A549 (cell line): Measurements from ENCODE around the gene FMNL3. TPM values are rescaled to one million over a fixed set of nuclear protein-coding genes. Genes with fewer than 3 reads are reported as not detected.

Experiments used
- ATAC-seq, 2 experiments: fragments of 200-7000 bp in 1 of 2; fragments of >200 bp in 1 of 2; cut with Nextera tagmentation in 1 of 2; cut with Tn5 transposase in 1 of 2; 3 replicates each; pipeline versions ENCODE4 v1.8.0 to v1.9.1; 2018 to 2020; ENCODE audit warnings: mild to moderate bottlenecking in 1 of 2, moderate library complexity in 1 of 2
- CTCF ChIA-PET: fragments of 300-600 bp; sonication (Branson Sonifier 250); formaldehyde crosslinking; extraction: SDS; loops from one replicate; lab custom pipeline; 2021; ENCODE audit warnings: antibody characterized with exemption, inconsistent platforms; lab: Yijun Ruan, JAX
- POLR2A ChIA-PET: fragments of 350-600 bp; formaldehyde crosslinking; extraction: SDS; loops from one replicate; lab custom pipeline; 2021; ENCODE audit warnings: antibody characterized with exemption, inconsistent platforms; lab: Yijun Ruan, JAX
- DNase-seq, 2 experiments: peaks; one replicate each; pipeline versions ENCODE4 v3.0.0 to v3.0.0-alpha.2; 2011 to 2016; ENCODE audit warnings: low read depth in 1 of 2, low spot score in 1 of 2
- FAIRE-seq: peaks from 2 replicates; lab custom pipeline; 2011; peaks lifted over from hg19 to GRCh38; lab: Jason Lieb, UNC
- H3K27ac ChIP-seq, 2 experiments: fragments of >200 bp; sonication (Bioruptor Twin); formaldehyde crosslinking; 3 replicates each; pipeline ENCODE4 v1.5.1; 2016 to 2017
- H3K4me1 ChIP-seq: fragments of >200 bp; sonication (Bioruptor Twin); formaldehyde crosslinking; 3 replicates; pipeline ENCODE4 v1.6.1; 2016
- H3K4me2 ChIP-seq: fragments of >200 bp; sonication (Bioruptor Twin); formaldehyde crosslinking; 3 replicates; pipeline ENCODE4 v1.6.1; 2016
- H3K4me3 ChIP-seq: fragments of >200 bp; sonication (Bioruptor Twin); formaldehyde crosslinking; 3 replicates; pipeline ENCODE4 v1.5.1; 2016
- H3K9me3 ChIP-seq: fragments of >200 bp; sonication (Bioruptor Twin); formaldehyde crosslinking; 3 replicates; pipeline ENCODE4 v1.6.1; 2016
- BHLHE40 ChIP-seq: IDR thresholded peaks from 2 replicates; pipeline ENCODE4 v1.6.1; 2012; ENCODE audit warnings: low read depth, low read length, inconsistent platforms
- CBX2 ChIP-seq: fragments of 200-600 bp; sonication (generic); IDR thresholded peaks from 2 replicates; pipeline ENCODE4 v1.6.1; 2016; ENCODE audit warnings: low read depth, mild to moderate bottlenecking, borderline replicate concordance
- CEBPB ChIP-seq, 2 experiments: fragments of >200 bp in 1 of 2; sonication (Bioruptor Twin) in 1 of 2; formaldehyde crosslinking in 1 of 2; IDR thresholded peaks; 2 replicates each; pipeline ENCODE4 v1.6.1; 2012 to 2016
- CHD2 ChIP-seq: fragments of 150-350 bp; IDR thresholded peaks from 2 replicates; pipeline ENCODE4 v1.6.1; 2014; ENCODE audit warnings: low read length; ENCODE audit not compliant: partially characterized antibody
- EP300 ChIP-seq, 2 experiments: fragments of >200 bp; sonication (Bioruptor Twin); formaldehyde crosslinking; IDR thresholded peaks; 2 replicates in 1 of 2; 3 replicates in 1 of 2; pipeline ENCODE4 v1.6.1; 2016 to 2017
- FOSL2 ChIP-seq, 2 experiments: fragments of 450-650 bp in 1 of 2; fragments of >200 bp in 1 of 2; sonication (Bioruptor Twin) in 1 of 2; formaldehyde crosslinking; IDR thresholded peaks; 2 replicates each; pipeline versions ENCODE4 v1.5.0 to v1.6.1; 2016 to 2020; ENCODE audit warnings: mild to moderate bottlenecking in 1 of 2, moderate library complexity in 1 of 2
- GATA3 ChIP-seq: IDR thresholded peaks from 2 replicates; pipeline ENCODE4 v1.6.1; 2012; ENCODE audit warnings: borderline replicate concordance
- HDAC2 ChIP-seq: fragments of 200-600 bp; sonication (generic); IDR thresholded peaks from 2 replicates; pipeline ENCODE4 v1.6.1; 2016
- HOXB13 ChIP-seq: fragments of 250-450 bp; sonication (Bioruptor Pico); IDR thresholded peaks from 2 replicates; pipeline ENCODE4 v1.5.0; 2020; ENCODE audit warnings: low read depth, mild to moderate bottlenecking, moderate library complexity
- HOXB5 ChIP-seq: fragments of 250-450 bp; sonication (Bioruptor Pico); IDR thresholded peaks from 2 replicates; pipeline ENCODE4 v1.5.0; 2020; ENCODE audit warnings: mild to moderate bottlenecking, moderate library complexity
- JUN ChIP-seq, 2 experiments: fragments of >200 bp; sonication (Bioruptor Twin); formaldehyde crosslinking; IDR thresholded peaks; 2 replicates in 1 of 2; 3 replicates in 1 of 2; pipeline ENCODE4 v1.6.1; 2016 to 2017
- KDM1A ChIP-seq: fragments of 200-600 bp; sonication (generic); IDR thresholded peaks from 2 replicates; pipeline ENCODE4 v1.6.1; 2016; ENCODE audit warnings: low read depth, mild to moderate bottlenecking
- MAFK ChIP-seq: fragments of 450-650 bp; IDR thresholded peaks from 2 replicates; pipeline ENCODE4 v1.6.1; 2014; ENCODE audit not compliant: partially characterized antibody
- MAZ ChIP-seq: fragments of 150-350 bp; IDR thresholded peaks from 2 replicates; pipeline ENCODE4 v1.6.1; 2014; ENCODE audit warnings: antibody characterized with exemption, low read depth, low read length, borderline replicate concordance
- NFE2L2 ChIP-seq: fragments of 150-350 bp; conservative IDR thresholded peaks from 2 replicates; pipeline ENCODE4 v1.6.1; 2014; ENCODE audit warnings: low read length
- NR3C1 ChIP-seq: fragments of >200 bp; sonication (Bioruptor Twin); formaldehyde crosslinking; IDR thresholded peaks from 3 replicates; pipeline ENCODE4 v1.6.1; 2017
- RAD21 ChIP-seq, 2 experiments: fragments of >200 bp in 1 of 2; sonication (Bioruptor Twin) in 1 of 2; formaldehyde crosslinking in 1 of 2; IDR thresholded peaks in 1 of 2; conservative IDR thresholded peaks in 1 of 2; 2 replicates in 1 of 2; 3 replicates in 1 of 2; pipeline ENCODE4 v1.6.1; 2012 to 2018; ENCODE audit warnings: inconsistent platforms in 1 of 2
- RCOR1 ChIP-seq: fragments of 150-350 bp; IDR thresholded peaks from 2 replicates; pipeline ENCODE4 v1.6.1; 2014; ENCODE audit warnings: antibody characterized with exemption, low read length, low read depth
- SMC3 ChIP-seq: fragments of >200 bp; sonication (Bioruptor Twin); formaldehyde crosslinking; IDR thresholded peaks from 3 replicates; pipeline ENCODE4 v1.6.1; 2018; ENCODE audit warnings: inconsistent platforms
- TFCP2L1 ChIP-seq: fragments of 250-450 bp; sonication (Bioruptor Pico); IDR thresholded peaks from 2 replicates; pipeline ENCODE4 v1.5.0; 2021; ENCODE audit warnings: mild to moderate bottlenecking
- ZC3H11A ChIP-seq: fragments of 450-650 bp; IDR thresholded peaks from 2 replicates; pipeline ENCODE4 v1.6.1; 2014; ENCODE audit warnings: antibody characterized with exemption, mild to moderate bottlenecking
- ZNF302 ChIP-seq: fragments of 250-450 bp; sonication (Bioruptor Pico); IDR thresholded peaks from 2 replicates; pipeline ENCODE4 v1.9.0; 2021; ENCODE audit warnings: inconsistent platforms, mild to moderate bottlenecking, moderate library complexity
- WGBS: methylation state at CpG from one replicate; pipeline ENCODE4 v1.1.6; 2017; ENCODE audit errors: missing lambda C conversion rate; 5-methylcytosine and 5-hydroxymethylcytosine counted together
- polyA plus RNA-seq, 4 experiments: library from polyadenylated mRNA; depleted of rRNA in 3 of 4; stranded (reverse); fragments of >200 nt; fragmentation: RNase III in 1 of 4; extraction: RNeasy Plus Mini Kit Qiagen cat#74134 plus additional on column Dnase treatment in 1 of 4; gene quantifications; 2 replicates in 3 of 4; 3 replicates in 1 of 4; pipeline ENCODE4 v1.2.3, GENCODE V29; 2011 to 2017
- TF ChIP-seq, protein P1 (sequence below): fragments of 250-450 bp; sonication (Bioruptor Pico); IDR thresholded peaks from 2 replicates; pipeline ENCODE4 v1.5.0; 2020; ENCODE audit warnings: low read depth, mild to moderate bottlenecking, moderate library complexity
- TF ChIP-seq, protein P2 (sequence below): fragments of >200 bp; sonication (Bioruptor Twin); formaldehyde crosslinking; IDR thresholded peaks from 2 replicates; pipeline ENCODE4 v1.6.1; 2016
- TF ChIP-seq, protein P3 (sequence below): fragments of >200 bp; sonication (Bioruptor Twin); formaldehyde crosslinking; IDR thresholded peaks from 3 replicates; pipeline ENCODE4 v1.5.1; 2016
- TF ChIP-seq, protein P4 (sequence below): IDR thresholded peaks from 2 replicates; pipeline ENCODE4 v1.6.1; 2012; ENCODE audit warnings: low read depth, borderline replicate concordance
- TF ChIP-seq, protein P5 (sequence below): fragments of 200-600 bp; sonication (generic); IDR thresholded peaks from 2 replicates; pipeline ENCODE4 v1.6.1; 2016; ENCODE audit warnings: antibody characterized with exemption, mild to moderate bottlenecking, moderate library complexity
- TF ChIP-seq, protein P6 (sequence below): fragments of 450-650 bp; IDR thresholded peaks from 2 replicates; pipeline ENCODE4 v1.6.1; 2014; ENCODE audit warnings: antibody characterized with exemption
- TF ChIP-seq, protein P7 (sequence below): fragments of 250-450 bp; sonication (Bioruptor Pico); IDR thresholded peaks from 2 replicates; pipeline ENCODE4 v1.5.0; 2021; ENCODE audit warnings: mild to moderate bottlenecking, moderate library complexity, borderline replicate concordance
- TF ChIP-seq, protein P8 (sequence below): IDR thresholded peaks from 2 replicates; pipeline ENCODE4 v1.6.1; 2012

Gene FMNL3
- polyA plus RNA-seq, 2 of the 4 experiments (the other 2 are of a cell fraction), result 1.7 TPM

DNA sequence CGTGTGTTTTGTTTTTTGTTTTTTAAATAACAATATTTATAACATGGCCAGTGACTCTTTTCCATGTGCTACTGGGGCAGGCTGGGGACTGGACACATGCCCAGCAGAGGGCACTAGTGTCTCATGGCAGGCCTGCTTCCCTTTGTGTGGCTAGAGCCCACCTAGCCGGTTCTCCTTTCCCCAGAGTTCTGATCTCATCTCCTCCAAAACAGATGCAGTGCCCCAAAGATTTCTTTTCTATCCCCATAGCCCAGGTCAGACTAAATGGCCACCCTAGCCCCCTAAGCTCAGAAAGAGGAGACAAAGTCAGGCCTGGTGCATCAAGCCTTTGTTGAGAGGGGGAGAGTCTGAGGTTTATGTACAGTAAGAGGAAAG, 62.6 kb downstream of the FMNL3 start:
- no peaks in the 10 kb centered on the region for H3K9me3 ChIP-seq
- no peak overlapping the region for H3K4me3 ChIP-seq
- ATAC-seq, result peak; percentile 68 to 92; a peak in 5 of 6 replicates
- FAIRE-seq, result peak; percentile 79
- DNase-seq, result peak; percentile 68 to 86
- H3K4me2 ChIP-seq, result no peak overlapping the region
- no peak overlapping the region for H3K27ac ChIP-seq
- CTCF ChIA-PET, result interaction anchor here (0.7 to 14.8 kb wide), 29 partner anchors 8 to 461 kb away, joined by 3 to 260 read pairs (median 5); partner anchors contain the start of genes FMNL3 and PRPF40B
- TF ChIP-seq ZC3H11A (no peak), RAD21 (conservative IDR thresholded peaks at IDR 0.05 in 1 of 2, IDR thresholded peaks at IDR 0.05 in 1 of 2) (peak; percentile 87 to 96), NFE2L2 (no peak), MAFK (no peak), CBX2 (no peak), GATA3 (no peak), ZNF302 (CRISPR knock-in tag) (no peak), TFCP2L1 (no peak), NR3C1 (no peak), HOXB5 (CRISPR knock-in tag) (no peak), EP300 (IDR thresholded peaks at IDR 0.05) (no peak), BHLHE40 (no peak), HOXB13 (CRISPR knock-in tag) (no peak), JUN (IDR thresholded peaks at IDR 0.05) (no peak), RCOR1 (no peak), CHD2 (no peak), FOSL2 (IDR thresholded peaks at IDR 0.05) (no peak), FOSL2 (CRISPR knock-in tag; IDR thresholded peaks at IDR 0.05) (no peak), HDAC2 (no peak), MAZ (no peak), CEBPB (IDR thresholded peaks at IDR 0.05) (no peak), KDM1A (no peak), SMC3 (peak; percentile 85)
- TF ChIP-seq, protein P1, sequence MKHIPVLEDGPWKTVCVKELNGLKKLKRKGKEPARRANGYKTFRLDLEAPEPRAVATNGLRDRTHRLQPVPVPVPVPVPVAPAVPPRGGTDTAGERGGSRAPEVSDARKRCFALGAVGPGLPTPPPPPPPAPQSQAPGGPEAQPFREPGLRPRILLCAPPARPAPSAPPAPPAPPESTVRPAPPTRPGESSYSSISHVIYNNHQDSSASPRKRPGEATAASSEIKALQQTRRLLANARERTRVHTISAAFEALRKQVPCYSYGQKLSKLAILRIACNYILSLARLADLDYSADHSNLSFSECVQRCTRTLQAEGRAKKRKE, result no peak
- TF ChIP-seq, protein P2, sequence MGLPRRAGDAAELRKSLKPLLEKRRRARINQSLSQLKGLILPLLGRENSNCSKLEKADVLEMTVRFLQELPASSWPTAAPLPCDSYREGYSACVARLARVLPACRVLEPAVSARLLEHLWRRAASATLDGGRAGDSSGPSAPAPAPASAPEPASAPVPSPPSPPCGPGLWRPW, result no peak
- TF ChIP-seq, protein P3, sequence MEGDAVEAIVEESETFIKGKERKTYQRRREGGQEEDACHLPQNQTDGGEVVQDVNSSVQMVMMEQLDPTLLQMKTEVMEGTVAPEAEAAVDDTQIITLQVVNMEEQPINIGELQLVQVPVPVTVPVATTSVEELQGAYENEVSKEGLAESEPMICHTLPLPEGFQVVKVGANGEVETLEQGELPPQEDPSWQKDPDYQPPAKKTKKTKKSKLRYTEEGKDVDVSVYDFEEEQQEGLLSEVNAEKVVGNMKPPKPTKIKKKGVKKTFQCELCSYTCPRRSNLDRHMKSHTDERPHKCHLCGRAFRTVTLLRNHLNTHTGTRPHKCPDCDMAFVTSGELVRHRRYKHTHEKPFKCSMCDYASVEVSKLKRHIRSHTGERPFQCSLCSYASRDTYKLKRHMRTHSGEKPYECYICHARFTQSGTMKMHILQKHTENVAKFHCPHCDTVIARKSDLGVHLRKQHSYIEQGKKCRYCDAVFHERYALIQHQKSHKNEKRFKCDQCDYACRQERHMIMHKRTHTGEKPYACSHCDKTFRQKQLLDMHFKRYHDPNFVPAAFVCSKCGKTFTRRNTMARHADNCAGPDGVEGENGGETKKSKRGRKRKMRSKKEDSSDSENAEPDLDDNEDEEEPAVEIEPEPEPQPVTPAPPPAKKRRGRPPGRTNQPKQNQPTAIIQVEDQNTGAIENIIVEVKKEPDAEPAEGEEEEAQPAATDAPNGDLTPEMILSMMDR, result peak; percentile 90
- TF ChIP-seq, protein P4, sequence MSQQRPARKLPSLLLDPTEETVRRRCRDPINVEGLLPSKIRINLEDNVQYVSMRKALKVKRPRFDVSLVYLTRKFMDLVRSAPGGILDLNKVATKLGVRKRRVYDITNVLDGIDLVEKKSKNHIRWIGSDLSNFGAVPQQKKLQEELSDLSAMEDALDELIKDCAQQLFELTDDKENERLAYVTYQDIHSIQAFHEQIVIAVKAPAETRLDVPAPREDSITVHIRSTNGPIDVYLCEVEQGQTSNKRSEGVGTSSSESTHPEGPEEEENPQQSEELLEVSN, result no peak
- TF ChIP-seq, protein P5, sequence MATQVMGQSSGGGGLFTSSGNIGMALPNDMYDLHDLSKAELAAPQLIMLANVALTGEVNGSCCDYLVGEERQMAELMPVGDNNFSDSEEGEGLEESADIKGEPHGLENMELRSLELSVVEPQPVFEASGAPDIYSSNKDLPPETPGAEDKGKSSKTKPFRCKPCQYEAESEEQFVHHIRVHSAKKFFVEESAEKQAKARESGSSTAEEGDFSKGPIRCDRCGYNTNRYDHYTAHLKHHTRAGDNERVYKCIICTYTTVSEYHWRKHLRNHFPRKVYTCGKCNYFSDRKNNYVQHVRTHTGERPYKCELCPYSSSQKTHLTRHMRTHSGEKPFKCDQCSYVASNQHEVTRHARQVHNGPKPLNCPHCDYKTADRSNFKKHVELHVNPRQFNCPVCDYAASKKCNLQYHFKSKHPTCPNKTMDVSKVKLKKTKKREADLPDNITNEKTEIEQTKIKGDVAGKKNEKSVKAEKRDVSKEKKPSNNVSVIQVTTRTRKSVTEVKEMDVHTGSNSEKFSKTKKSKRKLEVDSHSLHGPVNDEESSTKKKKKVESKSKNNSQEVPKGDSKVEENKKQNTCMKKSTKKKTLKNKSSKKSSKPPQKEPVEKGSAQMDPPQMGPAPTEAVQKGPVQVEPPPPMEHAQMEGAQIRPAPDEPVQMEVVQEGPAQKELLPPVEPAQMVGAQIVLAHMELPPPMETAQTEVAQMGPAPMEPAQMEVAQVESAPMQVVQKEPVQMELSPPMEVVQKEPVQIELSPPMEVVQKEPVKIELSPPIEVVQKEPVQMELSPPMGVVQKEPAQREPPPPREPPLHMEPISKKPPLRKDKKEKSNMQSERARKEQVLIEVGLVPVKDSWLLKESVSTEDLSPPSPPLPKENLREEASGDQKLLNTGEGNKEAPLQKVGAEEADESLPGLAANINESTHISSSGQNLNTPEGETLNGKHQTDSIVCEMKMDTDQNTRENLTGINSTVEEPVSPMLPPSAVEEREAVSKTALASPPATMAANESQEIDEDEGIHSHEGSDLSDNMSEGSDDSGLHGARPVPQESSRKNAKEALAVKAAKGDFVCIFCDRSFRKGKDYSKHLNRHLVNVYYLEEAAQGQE, result no peak
- TF ChIP-seq, protein P6, sequence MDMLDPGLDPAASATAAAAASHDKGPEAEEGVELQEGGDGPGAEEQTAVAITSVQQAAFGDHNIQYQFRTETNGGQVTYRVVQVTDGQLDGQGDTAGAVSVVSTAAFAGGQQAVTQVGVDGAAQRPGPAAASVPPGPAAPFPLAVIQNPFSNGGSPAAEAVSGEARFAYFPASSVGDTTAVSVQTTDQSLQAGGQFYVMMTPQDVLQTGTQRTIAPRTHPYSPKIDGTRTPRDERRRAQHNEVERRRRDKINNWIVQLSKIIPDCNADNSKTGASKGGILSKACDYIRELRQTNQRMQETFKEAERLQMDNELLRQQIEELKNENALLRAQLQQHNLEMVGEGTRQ, result no peak
- TF ChIP-seq, protein P7, sequence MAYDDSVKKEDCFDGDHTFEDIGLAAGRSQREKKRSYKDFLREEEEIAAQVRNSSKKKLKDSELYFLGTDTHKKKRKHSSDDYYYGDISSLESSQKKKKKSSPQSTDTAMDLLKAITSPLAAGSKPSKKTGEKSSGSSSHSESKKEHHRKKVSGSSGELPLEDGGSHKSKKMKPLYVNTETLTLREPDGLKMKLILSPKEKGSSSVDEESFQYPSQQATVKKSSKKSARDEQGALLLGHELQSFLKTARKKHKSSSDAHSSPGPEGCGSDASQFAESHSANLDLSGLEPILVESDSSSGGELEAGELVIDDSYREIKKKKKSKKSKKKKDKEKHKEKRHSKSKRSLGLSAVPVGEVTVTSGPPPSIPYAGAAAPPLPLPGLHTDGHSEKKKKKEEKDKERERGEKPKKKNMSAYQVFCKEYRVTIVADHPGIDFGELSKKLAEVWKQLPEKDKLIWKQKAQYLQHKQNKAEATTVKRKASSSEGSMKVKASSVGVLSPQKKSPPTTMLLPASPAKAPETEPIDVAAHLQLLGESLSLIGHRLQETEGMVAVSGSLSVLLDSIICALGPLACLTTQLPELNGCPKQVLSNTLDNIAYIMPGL (CRISPR knock-in tag), result no peak
- TF ChIP-seq, protein P8, sequence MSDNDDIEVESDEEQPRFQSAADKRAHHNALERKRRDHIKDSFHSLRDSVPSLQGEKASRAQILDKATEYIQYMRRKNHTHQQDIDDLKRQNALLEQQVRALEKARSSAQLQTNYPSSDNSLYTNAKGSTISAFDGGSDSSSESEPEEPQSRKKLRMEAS, result 0 out of 2 replicates have a peak, but pooled peaks have one; percentile 32
- H3K4me1 ChIP-seq, result no peaks in the 10 kb centered on the region
- 10% methylated on average over 2 of the region's 2 CpGs for WGBS
- POLR2A ChIA-PET, result interaction anchor here (1.9 kb wide), 1 partner anchor 96 kb away, joined by 5 read pairs; no protein-coding TSS in a partner anchor
